H54 (cell line): ENCODE data around the gene SORCS2.

ENCODE experiments used
- DNase-seq: peaks from one replicate; pipeline ENCODE4 v3.0.0; 2011; ENCODE audit warnings: low spot score, mixed read lengths; ENCODE audit not compliant: insufficient read length
- FAIRE-seq: peaks from 3 replicates; lab custom pipeline; 2011; peaks lifted over from hg19 to GRCh38; lab: Jason Lieb, UNC
- POLR2A ChIP-seq: IDR thresholded peaks from 2 replicates; pipeline ENCODE4 v1.6.1; 2011; ENCODE audit warnings: low read depth, mild to moderate bottlenecking, low read length

The SORCS2 gene

GRCh38 chr4:7686070-7686870 is 493.9 kb downstream of the SORCS2 start:
- DNase-seq, result no peak
- no peak for TF ChIP-seq POLR2A
- FAIRE-seq, result no peak

GRCh38 chr4:7687006-7687405 is 494.7 kb downstream of the SORCS2 start:
- TF ChIP-seq POLR2A, result no peak
- DNase-seq (no peak), FAIRE-seq (no peak)

- no peak for TF ChIP-seq POLR2A
- FAIRE-seq (no peak), DNase-seq (no peak)
These were observed 495.5 kb downstream of the SORCS2 start for GRCh38 chr4:7687796-7688195.

GRCh38 chr4:7689773-7690693 is 497.7 kb downstream of the SORCS2 start:
- no peak for TF ChIP-seq POLR2A
- FAIRE-seq (no peak), DNase-seq (no peak)

- no peak for DNase-seq
These were observed 498.7 kb downstream of the SORCS2 start for GRCh38 chr4:7691061-7691460.

GRCh38 chr4:7691982-7692381 is 499.6 kb downstream of the SORCS2 start:
- no peak for DNase-seq
- TF ChIP-seq POLR2A, result no peak
- FAIRE-seq, result no peak

More at GRCh38 chr4:7691061-7691460, 498.7 kb downstream of the SORCS2 start:
- FAIRE-seq, result no peak
- TF ChIP-seq POLR2A, result no peak

- no peak for FAIRE-seq
- no peak for TF ChIP-seq POLR2A
These were observed 500.3 kb downstream of the SORCS2 start for GRCh38 chr4:7692451-7693236.

GRCh38 chr4:7693237-7693608 is 500.9 kb downstream of the SORCS2 start:
- no peak for DNase-seq
- no peak for FAIRE-seq
- TF ChIP-seq POLR2A, result no peak

More at GRCh38 chr4:7692451-7693236, 500.3 kb downstream of the SORCS2 start:
- DNase-seq, result no peak

- FAIRE-seq (no peak), DNase-seq (no peak)
- no peak for TF ChIP-seq POLR2A
These were observed 501.4 kb downstream of the SORCS2 start for GRCh38 chr4:7693711-7694110.

- TF ChIP-seq POLR2A, result no peak
- DNase-seq (no peak), FAIRE-seq (no peak)
These were observed 502.0 kb downstream of the SORCS2 start for GRCh38 chr4:7694324-7694723.

- no peak for DNase-seq
- FAIRE-seq, result no peak
These were observed 505.0 kb downstream of the SORCS2 start for GRCh38 chr4:7697343-7697742.

GRCh38 chr4:7697821-7698220 is 505.5 kb downstream of the SORCS2 start:
- no peak for TF ChIP-seq POLR2A
- no peak for FAIRE-seq

More at GRCh38 chr4:7697343-7697742, 505.0 kb downstream of the SORCS2 start:
- no peak for TF ChIP-seq POLR2A

GRCh38 chr4:7698584-7698983 is 506.2 kb downstream of the SORCS2 start:
- FAIRE-seq (no peak), DNase-seq (no peak)

More at GRCh38 chr4:7697821-7698220, 505.5 kb downstream of the SORCS2 start:
- DNase-seq, result no peak

GRCh38 chr4:7699031-7699430 is 506.7 kb downstream of the SORCS2 start:
- FAIRE-seq (no peak), DNase-seq (peak; percentile 29)
- TF ChIP-seq POLR2A, result no peak

More at GRCh38 chr4:7698584-7698983, 506.2 kb downstream of the SORCS2 start:
- TF ChIP-seq POLR2A, result no peak
